HG03280 (cell line): ENCODE measurements around the gene POU3F1.
"Not testable (repeated sequence)": the region's sequence is repeated elsewhere in the genome, so short reads cannot be mapped to it uniquely, and the experiment has no call there.

Experiments
- ATAC-seq: cut with Tn5 transposase; IDR thresholded peaks from one replicate; pipeline ENCODE4 v1.9.1; 2021; ENCODE audit warnings: mild to moderate bottlenecking, moderate library complexity; ENCODE audit not compliant: unreplicated experiment

Gene POU3F1

GRCh38 chr1:38050397-38051078 lies 3.9 kb upstream of the POU3F1 start:
- ATAC-seq = no peak

GRCh38 chr1:38047603-38048141 lies 1.1 kb upstream of the POU3F1 start:
- ATAC-seq = no peak

- peak; percentile 48 for ATAC-seq
Measured at GRCh38 chr1:38046884-38047602, 450 bp upstream of the POU3F1 start.

GRCh38 chr1:38045401-38046332 lies 926 bp downstream of the POU3F1 start:
- peak; percentile 6 for ATAC-seq

GRCh38 chr1:38044221-38045215 lies 2.1 kb downstream of the POU3F1 start:
- no peak for ATAC-seq

GRCh38 chr1:38043036-38043747 lies 3.4 kb downstream of the POU3F1 start:
- ATAC-seq = no peak

- ATAC-seq = no peak
Measured at GRCh38 chr1:38041936-38042834, 4.4 kb downstream of the POU3F1 start.

- ATAC-seq = no peak
Measured at GRCh38 chr1:38039331-38040088, 7.1 kb downstream of the POU3F1 start.

- no peak for ATAC-seq
Measured at GRCh38 chr1:38038861-38039260, 7.7 kb downstream of the POU3F1 start.

- ATAC-seq = no peak
Measured at GRCh38 chr1:38037221-38037939, 9.2 kb downstream of the POU3F1 start.

- no peak for ATAC-seq
Measured at GRCh38 chr1:38034871-38035270, 11.7 kb downstream of the POU3F1 start.

GRCh38 chr1:38032992-38033391 lies 13.6 kb downstream of the POU3F1 start:
- not testable (repeated sequence) for ATAC-seq

- no peak for ATAC-seq
Measured at GRCh38 chr1:38031513-38031866, 15.1 kb downstream of the POU3F1 start.

- no peak for ATAC-seq
Measured at GRCh38 chr1:38030596-38031512, 15.7 kb downstream of the POU3F1 start.

- ATAC-seq = peak; percentile 51
Measured at GRCh38 chr1:38029685-38030511, 16.7 kb downstream of the POU3F1 start.
